ENCODE data around the gene NFIA. TPM values are rescaled to one million over a fixed set of nuclear protein-coding genes. Genes with fewer than 3 reads are reported as not detected.

The NFIA gene
- polyA plus RNA-seq, 1 donor (not counting 4 experiments of a cell fraction or from before 2014, with no cell fraction given), result 14.7 TPM

DNA sequence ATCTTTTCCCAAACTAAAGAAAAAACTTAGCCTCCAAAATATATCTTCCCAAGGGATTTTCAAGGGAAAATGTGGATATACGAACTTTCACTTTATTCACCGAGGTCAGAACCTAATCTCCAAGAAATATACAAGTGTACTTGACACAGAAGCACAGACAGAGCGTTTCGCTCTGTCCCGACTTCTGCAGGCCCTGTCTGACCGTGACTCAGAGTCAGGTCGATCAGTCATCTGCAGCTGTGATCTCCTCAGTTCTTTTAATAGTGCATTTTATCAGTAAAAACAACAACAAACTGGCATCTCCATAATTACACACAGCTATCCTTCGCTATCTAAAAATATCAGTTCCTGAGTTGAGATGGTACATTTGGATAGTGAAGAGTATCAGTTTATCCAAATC lies 416.0 kb downstream of the NFIA start:
- FAIRE-seq (no peak), DNase-seq (ENCODE audit: low read depth, low spot score) (no peak)
- no peaks in the 10 kb centered on the region for H3K9me3 ChIP-seq (ENCODE audit: control insufficient read depth, low read depth, low read length)
- no peaks in the 10 kb centered on the region for H3K9me1 ChIP-seq (ENCODE audit: control insufficient read depth, extremely low read depth, insufficient read depth, low read length)
- TF ChIP-seq, protein P1, sequence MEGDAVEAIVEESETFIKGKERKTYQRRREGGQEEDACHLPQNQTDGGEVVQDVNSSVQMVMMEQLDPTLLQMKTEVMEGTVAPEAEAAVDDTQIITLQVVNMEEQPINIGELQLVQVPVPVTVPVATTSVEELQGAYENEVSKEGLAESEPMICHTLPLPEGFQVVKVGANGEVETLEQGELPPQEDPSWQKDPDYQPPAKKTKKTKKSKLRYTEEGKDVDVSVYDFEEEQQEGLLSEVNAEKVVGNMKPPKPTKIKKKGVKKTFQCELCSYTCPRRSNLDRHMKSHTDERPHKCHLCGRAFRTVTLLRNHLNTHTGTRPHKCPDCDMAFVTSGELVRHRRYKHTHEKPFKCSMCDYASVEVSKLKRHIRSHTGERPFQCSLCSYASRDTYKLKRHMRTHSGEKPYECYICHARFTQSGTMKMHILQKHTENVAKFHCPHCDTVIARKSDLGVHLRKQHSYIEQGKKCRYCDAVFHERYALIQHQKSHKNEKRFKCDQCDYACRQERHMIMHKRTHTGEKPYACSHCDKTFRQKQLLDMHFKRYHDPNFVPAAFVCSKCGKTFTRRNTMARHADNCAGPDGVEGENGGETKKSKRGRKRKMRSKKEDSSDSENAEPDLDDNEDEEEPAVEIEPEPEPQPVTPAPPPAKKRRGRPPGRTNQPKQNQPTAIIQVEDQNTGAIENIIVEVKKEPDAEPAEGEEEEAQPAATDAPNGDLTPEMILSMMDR (optimal IDR thresholded peaks at IDR 0.05 in 1 of 3, IDR thresholded peaks at IDR 0.05 in 1 of 3, conservative IDR thresholded peaks at IDR 0.05 in 1 of 3; ENCODE audit: extremely low read depth in 1 of 3, insufficient read depth in 2 of 3, low read length in 3 of 3), result no peak
- TF ChIP-seq EZH2 (IDR thresholded peaks at IDR 0.05; ENCODE audit: low read length), result no peak
- H3K4me3 ChIP-seq (ENCODE audit: control insufficient read depth in 2 of 3, extremely low read depth in 1 of 3, insufficient read depth in 2 of 3, low read depth in 1 of 3, low read length in 3 of 3), result no peak overlapping the region
- no peaks in the 10 kb centered on the region for H4K20me1 ChIP-seq (ENCODE audit: control insufficient read depth, extremely low read depth, insufficient read depth, low read length)
- no peak overlapping the region for H2AFZ ChIP-seq (ENCODE audit: control insufficient read depth, low read length)
- H3K4me1 ChIP-seq (ENCODE audit: control insufficient read depth, extremely low read depth, insufficient read depth, low read length), result peaks cover 20% of the 10 kb centered on the region
- H3K27me3 ChIP-seq (ENCODE audit: control insufficient read depth, extremely low read depth, insufficient read depth, low read length), result no peaks in the 10 kb centered on the region
- H3K79me2 ChIP-seq (ENCODE audit: control insufficient read depth, insufficient read depth, low read length), result no peaks in the 10 kb centered on the region
- no peak overlapping the region for H3K4me2 ChIP-seq (ENCODE audit: control insufficient read depth, extremely low read depth, insufficient read depth, low read depth, low read length)
- dilution Hi-C loops (cut with MboI; ENCODE audit: extremely low pct_ligation_motif_present, low sequenced_read_pairs), result no loop called here
- H3K27ac ChIP-seq (ENCODE audit: control insufficient read depth, insufficient read depth, low read length), result no peak overlapping the region
- H3K9ac ChIP-seq (ENCODE audit: control insufficient read depth, extremely low read depth, insufficient read depth, low read length), result no peak overlapping the region
- no peaks in the 10 kb centered on the region for H3K36me3 ChIP-seq (ENCODE audit: control insufficient read depth in 2 of 2, extremely low read depth in 1 of 2, insufficient read depth in 2 of 2, low read length in 2 of 2)

GRCh38 chr1:61501971-61502916 lies 419.9 kb downstream of the NFIA start:
- no peak overlapping the region for H3K4me2 ChIP-seq (ENCODE audit: control insufficient read depth, extremely low read depth, insufficient read depth, low read depth, low read length)
- H3K27ac ChIP-seq (ENCODE audit: control insufficient read depth, insufficient read depth, low read length), result no peak overlapping the region
- no peak overlapping the region for H2AFZ ChIP-seq (ENCODE audit: control insufficient read depth, low read length)
- H3K36me3 ChIP-seq (ENCODE audit: control insufficient read depth in 2 of 2, extremely low read depth in 1 of 2, insufficient read depth in 2 of 2, low read length in 2 of 2), result no peaks in the 10 kb centered on the region
- H3K79me2 ChIP-seq (ENCODE audit: control insufficient read depth, insufficient read depth, low read length), result no peaks in the 10 kb centered on the region
- no peak overlapping the region for H3K4me3 ChIP-seq (ENCODE audit: control insufficient read depth in 2 of 3, extremely low read depth in 1 of 3, insufficient read depth in 2 of 3, low read depth in 1 of 3, low read length in 3 of 3)
- DNase-seq (ENCODE audit: low read depth, low spot score) (no peak), FAIRE-seq (no peak)
- TF ChIP-seq, protein P1 (optimal IDR thresholded peaks at IDR 0.05 in 1 of 3, IDR thresholded peaks at IDR 0.05 in 1 of 3, conservative IDR thresholded peaks at IDR 0.05 in 1 of 3; ENCODE audit: extremely low read depth in 1 of 3, insufficient read depth in 2 of 3, low read length in 3 of 3), result no peak
- no peak for TF ChIP-seq EZH2 (IDR thresholded peaks at IDR 0.05; ENCODE audit: low read length)
- H3K9me1 ChIP-seq (ENCODE audit: control insufficient read depth, extremely low read depth, insufficient read depth, low read length), result no peaks in the 10 kb centered on the region
- no peaks in the 10 kb centered on the region for H4K20me1 ChIP-seq (ENCODE audit: control insufficient read depth, extremely low read depth, insufficient read depth, low read length)
- dilution Hi-C loops (cut with MboI; ENCODE audit: extremely low pct_ligation_motif_present, low sequenced_read_pairs), result no loop called here
- no peaks in the 10 kb centered on the region for H3K9me3 ChIP-seq (ENCODE audit: control insufficient read depth, low read depth, low read length)
- H3K4me1 ChIP-seq (ENCODE audit: control insufficient read depth, extremely low read depth, insufficient read depth, low read length), result peaks cover 21% of the 10 kb centered on the region
- H3K9ac ChIP-seq (ENCODE audit: control insufficient read depth, extremely low read depth, insufficient read depth, low read length), result no peak overlapping the region
- H3K27me3 ChIP-seq (ENCODE audit: control insufficient read depth, extremely low read depth, insufficient read depth, low read length), result no peaks in the 10 kb centered on the region
